Esophagus muscularis mucosa (tissue), 4 donors: ENCODE results near the gene TMEM88. TPM values are rescaled to one million over a fixed set of nuclear protein-coding genes. Genes with fewer than 3 reads are reported as not detected.
"Not testable (repeated sequence)": the region's sequence is repeated elsewhere in the genome, so short reads cannot be mapped to it uniquely, and the experiment has no call there.

Source experiments
- DNase-seq: peaks from one replicate; pipeline ENCODE4 v3.0.0-alpha.2; 2017; ENCODE audit errors: extremely low spot score
- H3K27ac ChIP-seq, 4 donors: fragments of 200-600 bp; sonication (generic); replicated peaks in 1 of 4; 1 replicate in 3 of 4; 2 replicates in 1 of 4; pipeline ENCODE4 v1.5.1; 2016 to 2019; ENCODE audit warnings: mild to moderate bottlenecking in 1 of 4
- H3K27me3 ChIP-seq, 4 donors: fragments of 200-600 bp; sonication (generic); one replicate each; pipeline versions ENCODE4 v1.5.1 to v1.6.0; 2016 to 2019
- H3K36me3 ChIP-seq, 4 donors: fragments of 200-600 bp; sonication (generic); one replicate each; pipeline ENCODE4 v1.5.1; 2016 to 2019
- H3K4me1 ChIP-seq, 4 donors: fragments of 200-600 bp; sonication (generic); one replicate each; pipeline ENCODE4 v1.5.1; 2016 to 2019
- H3K4me3 ChIP-seq, 4 donors: fragments of 200-600 bp; sonication (generic); 1 replicate in 2 of 4; 2 replicates in 2 of 4; pipeline ENCODE4 v1.5.1; 2016 to 2019; ENCODE audit warnings: mild to moderate bottlenecking in 4 of 4, moderate library complexity in 1 of 4
- H3K9me3 ChIP-seq, 4 donors: fragments of 200-600 bp; sonication (generic); 1 replicate in 3 of 4; 2 replicates in 1 of 4; pipeline ENCODE4 v1.5.1; 2016 to 2019
- CTCF ChIP-seq, 3 experiments: fragments of 200-600 bp in 2 of 3; fragments of 450-650 bp in 1 of 3; sonication (generic) in 2 of 3; IDR thresholded peaks; one replicate each; pipeline ENCODE4 v1.5.1; 2017 to 2019; ENCODE audit warnings: antibody characterized with exemption in 3 of 3, mild to moderate bottlenecking in 2 of 3, moderate library complexity in 1 of 3
- EP300 ChIP-seq: sonication (generic); formaldehyde crosslinking; IDR thresholded peaks from one replicate; pipeline ENCODE4 v1.6.1; 2017; ENCODE audit warnings: antibody characterized with exemption
- POLR2A ChIP-seq: fragments of 450-650 bp; IDR thresholded peaks from one replicate; pipeline ENCODE4 v1.6.1; 2017; ENCODE audit warnings: antibody characterized with exemption, moderate library complexity, mild to moderate bottlenecking, low read depth
- POLR2AphosphoS5 ChIP-seq, 2 donors: sonication (generic); formaldehyde crosslinking; IDR thresholded peaks; one replicate each; pipeline ENCODE4 v1.6.1; 2017; ENCODE audit warnings: antibody characterized with exemption in 2 of 2
- WGBS: methylation state at CpG from one replicate; pipeline ENCODE4 v1.1.5; 2018; 5-methylcytosine and 5-hydroxymethylcytosine counted together
- intact Hi-C: fragments of 100-400 bp; cut with DNase I; formaldehyde crosslinking; loops from one replicate; pipeline ENCODE4 v1.15.1; 2023
- total RNA-seq, 4 donors: library from RNA; depleted of rRNA; stranded (reverse); fragments of >200 nt; gene quantifications; one replicate each; pipeline versions ENCODE4 v1.1.0 to v1.2.1, GENCODE V29; 2016

The TMEM88 gene, protein sequence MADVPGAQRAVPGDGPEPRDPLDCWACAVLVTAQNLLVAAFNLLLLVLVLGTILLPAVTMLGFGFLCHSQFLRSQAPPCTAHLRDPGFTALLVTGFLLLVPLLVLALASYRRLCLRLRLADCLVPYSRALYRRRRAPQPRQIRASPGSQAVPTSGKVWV
- total RNA-seq, result 10 to 100 TPM; 13.3 to 45.9 (median 42.5) TPM

- Histone ChIP-seq H3K27ac (peak within 1 kb of the TSS; percentile 91 to 95 (median 94)), H3K36me3 (peaks cover 23 to 49% (median 40%) of the 10 kb centered on the region in 4 donors), H3K9me3 (no peaks in the 10 kb centered on the region), H3K4me3 (peak within 1 kb of the TSS; percentile 69 to 76 (median 74)), H3K27me3 (no peaks in the 10 kb centered on the region), H3K4me1 (peaks cover 45 to 66% (median 57%) of the 10 kb centered on the region in 4 donors)
- 52% methylated on average over 51 of the region's 57 CpGs for WGBS
- intact Hi-C loops, result loop anchor here (2.0 kb wide), 1 partner anchor 32 kb away; no protein-coding TSS in a partner anchor
- TF ChIP-seq EP300, result no peak
- TF ChIP-seq POLR2AphosphoS5 (IDR thresholded peaks at IDR 0.05), result no peak
- TF ChIP-seq POLR2A, result no peak
- TF ChIP-seq CTCF (IDR thresholded peaks at IDR 0.05), result no peak
- no peak for DNase-seq
Observed at GRCh38 chr17:7854851-7855659, at the start of gene TMEM88. TMEM88 (plus strand) TSS chr17:7855066; CDS start chr17:7855075, 9 bp downstream.

DNA sequence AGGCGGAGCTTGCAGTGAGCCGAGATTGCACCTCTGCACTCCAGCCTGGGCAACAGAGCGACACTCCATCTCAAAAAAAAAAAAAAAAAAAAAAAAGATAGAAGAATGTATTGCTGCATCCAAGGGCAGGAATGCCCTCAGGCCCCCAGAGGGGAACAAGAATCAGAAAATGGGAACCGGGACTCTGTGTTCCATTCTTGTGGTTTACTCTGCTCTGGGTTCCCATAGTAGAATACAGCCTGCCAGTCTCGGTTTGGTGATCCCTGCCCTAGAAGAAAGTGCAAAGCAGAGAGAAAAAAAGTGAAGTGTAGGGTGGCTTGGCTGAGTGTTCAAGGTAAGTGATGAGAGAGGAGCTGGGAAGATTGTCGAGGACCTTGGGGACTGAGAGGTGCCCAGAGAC lies 48.3 kb upstream of the TMEM88 start:
- intact Hi-C loops, result no loop called here
- 77% methylated on average over 6 of the region's 6 CpGs for WGBS
- H3K9me3 ChIP-seq, result no peaks in the 10 kb centered on the region

DNA sequence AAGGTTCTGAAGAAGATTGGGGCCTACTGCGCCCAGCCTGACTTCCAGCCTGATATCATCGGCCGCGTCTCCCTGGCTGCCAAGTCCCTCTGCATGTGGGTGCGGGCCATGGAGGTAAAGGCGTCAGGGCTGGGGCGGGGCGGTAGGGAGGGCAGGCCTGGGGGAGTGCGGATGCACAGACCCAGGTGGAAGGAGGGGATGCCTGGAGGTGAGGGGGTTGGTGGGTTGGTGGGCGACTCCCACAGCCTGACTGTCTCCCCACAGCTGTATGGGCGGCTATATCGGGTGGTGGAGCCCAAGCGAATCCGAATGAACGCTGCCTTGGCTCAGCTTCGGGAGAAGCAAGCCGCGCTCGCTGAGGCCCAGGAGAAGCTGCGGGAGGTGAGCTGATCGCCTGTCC lies 47.7 kb upstream of the TMEM88 start:
- TF ChIP-seq EP300, result no peak
- no peak for TF ChIP-seq POLR2AphosphoS5 (IDR thresholded peaks at IDR 0.05)
- no peak for TF ChIP-seq CTCF (IDR thresholded peaks at IDR 0.05)
- TF ChIP-seq POLR2A, result no peak
- peaks cover 0 to 39% (median 0%) of the 10 kb centered on the region in 4 donors for H3K27me3 ChIP-seq
- no peaks in the 10 kb centered on the region for H3K9me3 ChIP-seq
- WGBS, result 87% methylated on average over 11 of the region's 21 CpGs
- H3K27ac ChIP-seq, result no peak overlapping the region
- no peak for DNase-seq
- no peak overlapping the region for H3K4me3 ChIP-seq
- H3K36me3 ChIP-seq, result no peaks in the 10 kb centered on the region
- H3K4me1 ChIP-seq, result no peaks in the 10 kb centered on the region
- intact Hi-C loops, result no loop called here

More for the DNA sequence above, 48.3 kb upstream of the TMEM88 start:
- no peak overlapping the region for H3K4me3 ChIP-seq
- no peak for DNase-seq
- no peaks in the 10 kb centered on the region for H3K36me3 ChIP-seq
- no peak overlapping the region for H3K27ac ChIP-seq
- H3K27me3 ChIP-seq, result peaks cover 0 to 39% (median 0%) of the 10 kb centered on the region in 4 donors
- no peaks in the 10 kb centered on the region for H3K4me1 ChIP-seq
- TF ChIP-seq POLR2AphosphoS5 (IDR thresholded peaks at IDR 0.05), result no peak
- TF ChIP-seq EP300, result no peak

DNA sequence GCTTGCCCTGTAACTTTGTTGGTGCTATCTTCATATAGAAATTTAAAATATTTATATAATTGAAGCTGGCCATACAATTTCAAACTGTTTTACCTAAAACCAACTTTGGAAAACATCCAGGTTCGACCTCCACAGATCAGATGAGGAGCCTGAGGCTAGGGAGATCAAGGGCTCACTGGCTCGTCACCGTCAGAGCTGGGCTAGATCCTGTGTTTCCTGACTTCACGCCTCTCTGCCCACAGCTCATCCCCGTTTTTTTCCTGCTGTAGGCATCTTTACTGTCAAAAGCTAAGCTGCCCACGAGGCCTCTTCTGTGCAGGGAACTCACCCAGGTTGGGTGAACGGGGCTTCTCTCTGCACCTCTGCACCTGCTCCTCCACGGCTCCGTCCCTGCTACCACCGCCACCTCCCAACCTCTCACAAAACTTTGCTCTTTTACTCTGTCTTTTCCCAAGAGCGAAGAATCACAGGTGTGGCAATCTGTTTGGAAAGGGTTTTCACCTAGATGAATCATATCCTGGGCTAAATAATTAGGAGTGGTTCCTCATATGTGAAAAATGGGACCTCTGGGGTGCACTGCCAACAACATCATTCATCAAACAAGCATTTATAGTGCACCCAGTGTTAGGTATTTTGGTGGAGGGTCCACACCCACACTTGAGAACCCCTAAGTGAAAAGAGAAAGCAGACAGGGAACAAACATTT lies 45.6 kb upstream of the TMEM88 start:
- Histone ChIP-seq H3K4me3 (no peak overlapping the region), H3K4me1 (no peaks in the 10 kb centered on the region), H3K27ac (no peak overlapping the region), H3K9me3 (no peaks in the 10 kb centered on the region), H3K27me3 (peaks cover 0 to 24% (median 0%) of the 10 kb centered on the region in 4 donors), H3K36me3 (no peaks in the 10 kb centered on the region)
- DNase-seq, result no peak
- intact Hi-C loops, result no loop called here
- WGBS, result 73% methylated on average over 11 of the region's 11 CpGs
- no peak for TF ChIP-seq POLR2AphosphoS5 (IDR thresholded peaks at IDR 0.05)
- TF ChIP-seq CTCF (IDR thresholded peaks at IDR 0.05), result no peak
- no peak for TF ChIP-seq POLR2A
- TF ChIP-seq EP300, result no peak

DNA sequence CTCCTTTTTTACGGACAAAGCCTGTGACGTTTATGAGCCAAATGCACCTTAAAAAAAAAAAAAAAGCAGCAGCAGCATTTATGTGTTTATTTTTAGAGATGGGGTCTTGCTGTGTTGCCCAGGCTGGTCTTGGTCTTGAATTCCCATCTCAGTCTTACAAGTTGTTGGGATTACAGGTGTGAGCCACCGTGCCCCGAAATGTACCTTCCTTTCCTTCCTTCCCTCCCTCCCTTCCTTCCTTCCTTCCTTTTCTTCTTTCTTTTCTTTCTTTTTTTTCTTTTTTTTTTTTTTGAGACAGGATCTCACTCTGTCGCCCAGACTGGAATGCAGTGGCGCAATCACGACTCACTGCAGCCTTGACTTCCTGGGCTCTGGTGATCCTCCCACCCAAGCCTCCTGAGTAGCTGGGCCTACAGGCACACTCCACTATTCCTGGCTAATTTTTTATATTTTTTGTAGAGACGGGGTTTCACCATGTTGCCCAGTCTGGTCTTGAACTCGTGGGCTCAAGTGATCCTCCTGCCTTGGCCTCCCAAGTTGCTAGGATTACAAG lies 45.0 kb upstream of the TMEM88 start:
- H3K27ac ChIP-seq, H3K4me1 ChIP-seq, intact Hi-C loops, H3K36me3 ChIP-seq, H3K4me3 ChIP-seq, DNase-seq, H3K9me3 ChIP-seq: not testable (repeated sequence)
- 85% methylated on average over 9 of the region's 9 CpGs for WGBS
- peaks cover 0 to 18% (median 0%) of the 10 kb centered on the region in 4 donors for H3K27me3 ChIP-seq
